ENCODE data around the gene CHCHD10.

CHCHD10 gene

GRCh38 chr22:23786261-23786710 is 18.5 kb upstream of the CHCHD10 start:
- Histone ChIP-seq H3K27me3 (ENCODE audit: low read depth, low read length) (no peaks in the 10 kb centered on the region), H3K36me3 (ENCODE audit: control insufficient read depth in 1 of 2, insufficient read depth in 2 of 2, low read length in 2 of 2) (peaks cover 2 to 4% of the 10 kb centered on the region in 2 donors), H3K9me3 (ENCODE audit: control insufficient read depth in 1 of 2, low read length in 2 of 2) (no peaks in the 10 kb centered on the region), H3K27ac (ENCODE audit: low read length) (peak overlapping the region; percentile 90), H3K4me1 (ENCODE audit: control insufficient read depth in 1 of 2, insufficient read depth in 2 of 2, low read length in 2 of 2) (peaks cover 9 to 32% of the 10 kb centered on the region in 2 donors), H3K4me3 (ENCODE audit: low read depth in 1 of 2, low read length in 2 of 2) (peak overlapping the region; percentile 60 to 87)

DNA sequence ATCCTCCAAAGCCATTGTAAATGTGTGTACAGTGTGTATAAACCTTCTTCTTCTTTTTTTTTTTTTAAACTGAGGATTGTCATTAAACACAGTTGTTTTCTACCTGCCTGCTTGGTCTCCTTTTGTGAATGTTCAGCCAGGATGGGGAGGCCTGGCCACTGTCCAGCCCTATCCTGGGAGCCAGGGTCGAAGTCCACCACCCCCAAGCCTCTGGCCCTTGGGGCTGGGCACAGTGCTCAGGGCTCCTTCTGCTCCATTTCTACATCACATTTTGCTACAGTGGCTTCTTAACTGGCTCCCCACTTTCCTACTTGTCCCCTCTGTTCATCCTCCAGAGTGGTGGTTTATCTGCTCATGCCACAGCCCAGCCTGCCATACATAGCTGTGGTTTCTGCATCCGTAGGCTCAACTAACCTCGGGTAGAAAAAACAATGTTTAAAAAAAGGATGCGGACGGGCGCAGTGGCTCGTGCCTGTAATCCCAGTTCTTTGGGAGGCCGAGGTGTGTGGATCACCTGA is 16.5 kb upstream of the CHCHD10 start:
- Histone ChIP-seq H3K27ac (ENCODE audit: low read length) (no peak overlapping the region), H3K4me1 (ENCODE audit: control insufficient read depth in 1 of 2, insufficient read depth in 2 of 2, low read length in 2 of 2) (peaks cover 7 to 22% of the 10 kb centered on the region in 2 donors), H3K36me3 (ENCODE audit: control insufficient read depth in 1 of 2, insufficient read depth in 2 of 2, low read length in 2 of 2) (peaks cover 0 to 4% of the 10 kb centered on the region in 2 donors), H3K27me3 (ENCODE audit: low read depth, low read length) (no peaks in the 10 kb centered on the region), H3K9me3 (ENCODE audit: control insufficient read depth in 1 of 2, low read length in 2 of 2) (no peaks in the 10 kb centered on the region), H3K4me3 (ENCODE audit: low read depth in 1 of 2, low read length in 2 of 2) (no peak overlapping the region)

DNA sequence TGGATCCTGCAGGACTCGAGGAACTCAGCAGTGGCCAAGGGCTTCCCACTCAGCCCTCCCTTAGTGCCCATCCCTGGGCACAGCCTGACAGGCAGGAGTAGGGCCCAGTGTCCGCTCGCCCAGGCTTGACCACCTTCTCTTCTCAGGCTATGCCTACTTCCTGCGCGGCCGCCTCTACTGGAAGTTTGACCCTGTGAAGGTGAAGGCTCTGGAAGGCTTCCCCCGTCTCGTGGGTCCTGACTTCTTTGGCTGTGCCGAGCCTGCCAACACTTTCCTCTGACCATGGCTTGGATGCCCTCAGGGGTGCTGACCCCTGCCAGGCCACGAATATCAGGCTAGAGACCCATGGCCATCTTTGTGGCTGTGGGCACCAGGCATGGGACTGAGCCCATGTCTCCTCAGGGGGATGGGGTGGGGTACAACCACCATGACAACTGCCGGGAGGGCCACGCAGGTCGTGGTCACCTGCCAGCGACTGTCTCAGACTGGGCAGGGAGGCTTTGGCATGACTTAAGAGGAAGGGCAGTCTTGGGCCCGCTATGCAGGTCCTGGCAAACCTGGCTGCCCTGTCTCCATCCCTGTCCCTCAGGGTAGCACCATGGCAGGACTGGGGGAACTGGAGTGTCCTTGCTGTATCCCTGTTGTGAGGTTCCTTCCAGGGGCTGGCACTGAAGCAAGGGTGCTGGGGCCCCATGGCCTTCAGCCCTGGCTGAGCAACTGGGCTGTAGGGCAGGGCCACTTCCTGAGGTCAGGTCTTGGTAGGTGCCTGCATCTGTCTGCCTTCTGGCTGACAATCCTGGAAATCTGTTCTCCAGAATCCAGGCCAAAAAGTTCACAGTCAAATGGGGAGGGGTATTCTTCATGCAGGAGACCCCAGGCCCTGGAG is 15.7 kb upstream of the CHCHD10 start:
- Histone ChIP-seq H3K36me3 (ENCODE audit: control insufficient read depth in 1 of 2, insufficient read depth in 2 of 2, low read length in 2 of 2) (peaks cover 0 to 4% of the 10 kb centered on the region in 2 donors), H3K9me3 (ENCODE audit: control insufficient read depth in 1 of 2, low read length in 2 of 2) (no peaks in the 10 kb centered on the region), H3K27ac (ENCODE audit: low read length) (no peak overlapping the region), H3K27me3 (ENCODE audit: low read depth, low read length) (no peaks in the 10 kb centered on the region), H3K4me3 (ENCODE audit: low read depth in 1 of 2, low read length in 2 of 2) (no peak overlapping the region), H3K4me1 (ENCODE audit: control insufficient read depth in 1 of 2, insufficient read depth in 2 of 2, low read length in 2 of 2) (peaks cover 4 to 19% of the 10 kb centered on the region in 2 donors)

DNA sequence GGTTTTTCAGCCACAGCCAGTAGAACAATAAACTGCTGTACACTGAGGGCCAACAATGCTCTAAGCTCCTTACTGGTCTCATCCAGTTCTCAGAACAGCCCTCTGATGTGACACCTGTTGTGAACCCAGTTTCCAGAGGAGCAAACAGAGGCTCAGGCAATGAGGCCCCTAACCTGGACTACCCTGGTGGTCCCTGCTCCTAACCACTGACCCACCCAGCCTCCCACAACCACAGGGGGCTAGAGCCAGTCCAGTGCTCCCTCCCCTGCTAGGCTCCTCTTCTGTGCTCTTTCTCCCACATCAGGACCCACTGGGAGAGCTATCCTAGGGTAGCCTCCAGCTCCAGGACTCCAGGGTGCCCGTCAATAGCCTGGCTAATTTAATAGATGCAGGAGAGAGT is 14.9 kb upstream of the CHCHD10 start:
- Histone ChIP-seq H3K36me3 (ENCODE audit: control insufficient read depth in 1 of 2, insufficient read depth in 2 of 2, low read length in 2 of 2) (peaks cover 0 to 4% of the 10 kb centered on the region in 2 donors), H3K4me3 (ENCODE audit: low read depth in 1 of 2, low read length in 2 of 2) (no peak overlapping the region), H3K4me1 (ENCODE audit: control insufficient read depth in 1 of 2, insufficient read depth in 2 of 2, low read length in 2 of 2) (peaks cover 0 to 17% of the 10 kb centered on the region in 2 donors), H3K9me3 (ENCODE audit: control insufficient read depth in 1 of 2, low read length in 2 of 2) (no peaks in the 10 kb centered on the region), H3K27ac (ENCODE audit: low read length) (no peak overlapping the region), H3K27me3 (ENCODE audit: low read depth, low read length) (no peaks in the 10 kb centered on the region)

GRCh38 chr22:23782252-23782651 is 14.5 kb upstream of the CHCHD10 start:
- peaks cover 0 to 18% of the 10 kb centered on the region in 2 donors for H3K4me1 ChIP-seq (ENCODE audit: control insufficient read depth in 1 of 2, insufficient read depth in 2 of 2, low read length in 2 of 2)
- H3K27ac ChIP-seq (ENCODE audit: low read length) = no peak overlapping the region
- H3K36me3 ChIP-seq (ENCODE audit: control insufficient read depth in 1 of 2, insufficient read depth in 2 of 2, low read length in 2 of 2) = peaks cover 0 to 4% of the 10 kb centered on the region in 2 donors
- H3K27me3 ChIP-seq (ENCODE audit: low read depth, low read length) = no peaks in the 10 kb centered on the region
- no peaks in the 10 kb centered on the region for H3K9me3 ChIP-seq (ENCODE audit: control insufficient read depth in 1 of 2, low read length in 2 of 2)
- H3K4me3 ChIP-seq (ENCODE audit: low read depth in 1 of 2, low read length in 2 of 2) = no peak overlapping the region

DNA sequence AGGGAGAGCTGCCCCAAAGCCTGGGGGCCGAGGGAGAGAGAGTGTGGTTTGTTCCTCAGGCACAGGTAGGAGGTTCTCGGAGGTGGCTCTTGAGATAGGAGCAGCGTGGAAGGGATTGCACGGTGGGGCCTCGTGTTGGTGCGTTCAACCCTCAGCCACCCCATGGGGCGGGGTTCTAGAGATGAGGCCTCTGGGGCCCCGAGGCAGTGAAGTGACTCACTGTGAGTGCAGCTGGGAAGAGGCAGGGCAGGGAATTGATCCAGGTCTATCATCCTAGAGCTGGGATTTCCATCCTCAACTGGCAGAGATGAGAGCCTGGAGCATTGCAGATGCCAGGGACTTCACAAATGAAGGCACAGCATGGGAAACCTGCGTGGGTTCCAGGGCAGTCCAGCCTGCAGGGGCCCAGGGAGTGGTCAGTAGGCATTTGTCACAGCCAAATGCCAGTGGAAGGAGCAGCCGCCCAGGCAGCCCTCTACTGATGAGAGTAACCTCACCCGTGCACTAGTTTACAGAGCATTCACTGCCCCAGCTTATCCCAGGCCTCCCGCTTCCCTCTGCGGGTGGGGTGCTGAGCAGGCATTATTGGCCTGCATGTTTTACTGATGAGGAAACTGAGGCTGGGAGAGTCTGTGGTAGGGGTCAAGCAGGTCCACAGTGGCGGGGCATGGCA is 13.9 kb upstream of the CHCHD10 start:
- Histone ChIP-seq H3K27me3 (ENCODE audit: low read depth, low read length) (no peaks in the 10 kb centered on the region), H3K36me3 (ENCODE audit: control insufficient read depth in 1 of 2, insufficient read depth in 2 of 2, low read length in 2 of 2) (no peaks in the 10 kb centered on the region)

DNA sequence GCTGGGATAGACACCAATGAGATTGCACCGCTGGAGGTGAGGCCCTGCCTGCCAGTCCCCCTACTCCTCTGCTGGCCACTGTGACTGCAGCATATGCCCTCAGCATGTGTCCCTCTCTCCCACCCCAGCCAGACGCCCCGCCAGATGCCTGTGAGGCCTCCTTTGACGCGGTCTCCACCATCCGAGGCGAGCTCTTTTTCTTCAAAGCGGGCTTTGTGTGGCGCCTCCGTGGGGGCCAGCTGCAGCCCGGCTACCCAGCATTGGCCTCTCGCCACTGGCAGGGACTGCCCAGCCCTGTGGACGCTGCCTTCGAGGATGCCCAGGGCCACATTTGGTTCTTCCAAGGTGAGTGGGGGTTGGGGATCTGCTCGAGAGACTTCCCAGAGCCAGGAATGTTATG is 13.3 kb upstream of the CHCHD10 start:
- no peaks in the 10 kb centered on the region for H3K36me3 ChIP-seq (ENCODE audit: control insufficient read depth in 1 of 2, insufficient read depth in 2 of 2, low read length in 2 of 2)

More for the DNA sequence above, 13.9 kb upstream of the CHCHD10 start:
- Histone ChIP-seq H3K4me1 (ENCODE audit: control insufficient read depth in 1 of 2, insufficient read depth in 2 of 2, low read length in 2 of 2) (peaks cover 0 to 17% of the 10 kb centered on the region in 2 donors), H3K9me3 (ENCODE audit: control insufficient read depth in 1 of 2, low read length in 2 of 2) (no peaks in the 10 kb centered on the region), H3K27ac (ENCODE audit: low read length) (no peak overlapping the region), H3K4me3 (ENCODE audit: low read depth in 1 of 2, low read length in 2 of 2) (no peak overlapping the region)

DNA sequence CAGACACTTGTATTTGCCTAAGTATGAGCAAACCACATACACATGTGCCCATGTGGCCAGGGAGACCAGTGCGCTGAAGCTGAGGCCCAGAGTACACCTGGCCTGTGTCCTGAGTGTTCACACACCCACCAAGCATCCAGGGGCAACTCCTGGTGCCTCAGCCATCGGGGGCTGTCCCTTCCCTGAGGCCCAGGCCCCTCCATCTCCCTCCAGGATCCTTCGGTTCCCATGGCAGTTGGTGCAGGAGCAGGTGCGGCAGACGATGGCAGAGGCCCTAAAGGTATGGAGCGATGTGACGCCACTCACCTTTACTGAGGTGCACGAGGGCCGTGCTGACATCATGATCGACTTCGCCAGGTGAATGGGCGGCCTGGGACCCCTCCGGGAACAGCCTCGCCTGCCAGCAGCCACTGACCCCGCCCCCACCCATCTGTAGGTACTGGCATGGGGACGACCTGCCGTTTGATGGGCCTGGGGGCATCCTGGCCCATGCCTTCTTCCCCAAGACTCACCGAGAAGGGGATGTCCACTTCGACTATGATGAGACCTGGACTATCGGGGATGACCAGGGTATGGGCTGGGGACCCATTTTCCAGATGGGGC is 12.5 kb upstream of the CHCHD10 start:
- peaks cover 0 to 9% of the 10 kb centered on the region in 2 donors for H3K4me1 ChIP-seq (ENCODE audit: control insufficient read depth in 1 of 2, insufficient read depth in 2 of 2, low read length in 2 of 2)
- no peaks in the 10 kb centered on the region for H3K27me3 ChIP-seq (ENCODE audit: low read depth, low read length)

More for the DNA sequence above, 13.3 kb upstream of the CHCHD10 start:
- no peaks in the 10 kb centered on the region for H3K27me3 ChIP-seq (ENCODE audit: low read depth, low read length)
- H3K4me1 ChIP-seq (ENCODE audit: control insufficient read depth in 1 of 2, insufficient read depth in 2 of 2, low read length in 2 of 2) = peaks cover 0 to 11% of the 10 kb centered on the region in 2 donors
- no peaks in the 10 kb centered on the region for H3K9me3 ChIP-seq (ENCODE audit: control insufficient read depth in 1 of 2, low read length in 2 of 2)
- no peak overlapping the region for H3K27ac ChIP-seq (ENCODE audit: low read length)
- H3K4me3 ChIP-seq (ENCODE audit: low read depth in 1 of 2, low read length in 2 of 2) = no peak overlapping the region

GRCh38 chr22:23779731-23780130 is 12.0 kb upstream of the CHCHD10 start:
- H3K9me3 ChIP-seq (ENCODE audit: control insufficient read depth in 1 of 2, low read length in 2 of 2) = no peaks in the 10 kb centered on the region
- H3K4me1 ChIP-seq (ENCODE audit: control insufficient read depth in 1 of 2, insufficient read depth in 2 of 2, low read length in 2 of 2) = peaks cover 4 to 15% of the 10 kb centered on the region in 2 donors
- no peaks in the 10 kb centered on the region for H3K36me3 ChIP-seq (ENCODE audit: control insufficient read depth in 1 of 2, insufficient read depth in 2 of 2, low read length in 2 of 2)
- no peak overlapping the region for H3K27ac ChIP-seq (ENCODE audit: low read length)
- no peaks in the 10 kb centered on the region for H3K27me3 ChIP-seq (ENCODE audit: low read depth, low read length)
- no peak overlapping the region for H3K4me3 ChIP-seq (ENCODE audit: low read depth in 1 of 2, low read length in 2 of 2)

More for the DNA sequence above, 12.5 kb upstream of the CHCHD10 start:
- Histone ChIP-seq H3K36me3 (ENCODE audit: control insufficient read depth in 1 of 2, insufficient read depth in 2 of 2, low read length in 2 of 2) (no peaks in the 10 kb centered on the region), H3K9me3 (ENCODE audit: control insufficient read depth in 1 of 2, low read length in 2 of 2) (no peaks in the 10 kb centered on the region), H3K27ac (ENCODE audit: low read length) (no peak overlapping the region), H3K4me3 (ENCODE audit: low read depth in 1 of 2, low read length in 2 of 2) (no peak overlapping the region)

- H3K4me3 ChIP-seq (ENCODE audit: low read depth in 1 of 2, low read length in 2 of 2) = no peak overlapping the region
- H3K27me3 ChIP-seq (ENCODE audit: low read depth, low read length) = no peaks in the 10 kb centered on the region
- H3K36me3 ChIP-seq (ENCODE audit: control insufficient read depth in 1 of 2, insufficient read depth in 2 of 2, low read length in 2 of 2) = no peaks in the 10 kb centered on the region
- no peak overlapping the region for H3K27ac ChIP-seq (ENCODE audit: low read length)
- H3K4me1 ChIP-seq (ENCODE audit: control insufficient read depth in 1 of 2, insufficient read depth in 2 of 2, low read length in 2 of 2) = peaks cover 10 to 21% of the 10 kb centered on the region in 2 donors
- H3K9me3 ChIP-seq (ENCODE audit: control insufficient read depth in 1 of 2, low read length in 2 of 2) = no peaks in the 10 kb centered on the region
These were observed 11.3 kb upstream of the CHCHD10 start for GRCh38 chr22:23779083-23779482.

DNA sequence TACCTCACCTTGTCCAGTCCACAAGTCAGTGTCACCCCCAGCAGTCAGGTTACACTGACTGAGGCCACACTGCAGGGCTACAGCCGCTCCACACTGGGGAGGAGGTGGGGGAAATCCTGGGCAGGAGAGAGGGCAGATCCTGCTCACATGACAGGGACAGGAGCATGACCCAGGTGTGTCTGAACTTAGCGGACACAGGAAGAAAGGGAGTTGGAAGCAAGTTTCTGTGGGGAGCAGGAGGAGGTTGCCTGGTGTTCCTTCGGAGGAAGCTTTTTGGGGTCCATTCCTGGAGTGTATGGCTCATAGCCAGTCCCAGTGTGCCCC is 10.8 kb upstream of the CHCHD10 start:
- H3K27me3 ChIP-seq (ENCODE audit: low read depth, low read length) = no peaks in the 10 kb centered on the region
- H3K4me1 ChIP-seq (ENCODE audit: control insufficient read depth in 1 of 2, insufficient read depth in 2 of 2, low read length in 2 of 2) = peaks cover 10 to 27% of the 10 kb centered on the region in 2 donors
- H3K27ac ChIP-seq (ENCODE audit: low read length) = no peak overlapping the region
- no peaks in the 10 kb centered on the region for H3K36me3 ChIP-seq (ENCODE audit: control insufficient read depth in 1 of 2, insufficient read depth in 2 of 2, low read length in 2 of 2)
- no peak overlapping the region for H3K4me3 ChIP-seq (ENCODE audit: low read depth in 1 of 2, low read length in 2 of 2)
- H3K9me3 ChIP-seq (ENCODE audit: control insufficient read depth in 1 of 2, low read length in 2 of 2) = no peaks in the 10 kb centered on the region

All from muscle layer of duodenum (tissue), 2 donors.